Natural killer cell (primary cell): ENCODE results near the gene KLHL24. TPM values are rescaled to one million over a fixed set of nuclear protein-coding genes. Genes with fewer than 3 reads are reported as not detected.
A peak's percentile ranks its signal among the peaks of the same experiment; 100 is the strongest.

Source experiments
- ATAC-seq, 3 donors: fragments of 150-1000 bp in 2 of 3; fragments of 200-7000 bp in 1 of 3; cut with Tn5 transposase; 1 replicate in 1 of 3; 2 replicates in 2 of 3; pipeline ENCODE4 v1.10.0; 2021; ENCODE audit warnings: mild to moderate bottlenecking in 2 of 3, moderate library complexity in 2 of 3
- DNase-seq, 2 donors: peaks; one replicate each; pipeline versions ENCODE4 v3.0.0 to v3.0.0-alpha.2; 2013 to 2021; ENCODE audit warnings: mixed read lengths in 1 of 2
- H3K27ac ChIP-seq: one replicate; pipeline ENCODE4 v1.5.1; 2013; ENCODE audit warnings: mild to moderate bottlenecking, low read length
- H3K27me3 ChIP-seq: one replicate; pipeline ENCODE4 v1.6.1; 2013; ENCODE audit warnings: low read length; ENCODE audit not compliant: control insufficient read depth, insufficient read depth
- H3K36me3 ChIP-seq: one replicate; pipeline ENCODE4 v1.6.1; 2013; ENCODE audit warnings: low read length; ENCODE audit not compliant: control insufficient read depth, insufficient read depth
- H3K4me1 ChIP-seq: one replicate; pipeline ENCODE4 v1.6.1; 2013; ENCODE audit warnings: low read length; ENCODE audit not compliant: control insufficient read depth, insufficient read depth
- H3K4me3 ChIP-seq: one replicate; pipeline ENCODE4 v1.5.1; 2013; ENCODE audit warnings: low read length
- H3K9me3 ChIP-seq: one replicate; pipeline ENCODE4 v1.6.1; 2013; ENCODE audit warnings: low read length; ENCODE audit not compliant: control insufficient read depth, insufficient read depth
- H3K27ac Mint-ChIP-seq, 2 donors: one replicate each; pipeline ENCODE4 v1.8.0; 2022; ENCODE audit warnings: mild to moderate bottlenecking in 2 of 2, mixed read lengths in 2 of 2, moderate library complexity in 1 of 2
- H3K27me3 Mint-ChIP-seq, 2 donors: one replicate each; pipeline ENCODE4 v1.8.0; 2022; ENCODE audit warnings: low read depth in 2 of 2, mixed read lengths in 2 of 2
- H3K36me3 Mint-ChIP-seq: one replicate; pipeline ENCODE4 v1.8.0; 2022; ENCODE audit warnings: mixed read lengths
- H3K4me1 Mint-ChIP-seq, 2 donors: one replicate each; pipeline ENCODE4 v1.8.0; 2022; ENCODE audit warnings: mixed read lengths in 2 of 2
- H3K4me3 Mint-ChIP-seq: one replicate; pipeline ENCODE4 v1.8.0; 2022; ENCODE audit warnings: mild to moderate bottlenecking, moderate library complexity, mixed read lengths
- H3K9me3 Mint-ChIP-seq, 2 donors: one replicate each; pipeline ENCODE4 v1.8.0; 2022; ENCODE audit warnings: mixed read lengths in 2 of 2
- CTCF ChIP-seq: fragments of 200-600 bp; IDR thresholded peaks from one replicate; pipeline ENCODE4 v1.8.0; 2022; ENCODE audit warnings: antibody characterized with exemption
- WGBS: methylation state at CpG from one replicate; pipeline ENCODE4 v1.1.7; 2013; ENCODE audit warnings: missing lambda C conversion rate; ENCODE audit not compliant: insufficient coverage; 5-methylcytosine and 5-hydroxymethylcytosine counted together
- intact Hi-C: fragments of 100-400 bp; cut with micrococcal nuclease; formaldehyde crosslinking; loops from one replicate; pipeline ENCODE4 v1.14.2; 2022
- total RNA-seq, 4 donors: library from RNA; stranded (reverse); fragments of 120-200 nt in 1 of 4; gene quantifications; one replicate each; pipeline versions ENCODE4 v1.2.3 to v1.2.4, GENCODE V29; 2013 to 2022

Gene KLHL24
- 100 to 1,000 TPM; 140 to 189 (median 177) TPM for total RNA-seq
- total RNA-seq (2013), result 110 TPM

- Mint-ChIP-seq H3K27ac (peak within 1 kb of the TSS; percentile 92 to 98), H3K4me3 (peak within 1 kb of the TSS; percentile 96), H3K9me3 (no peaks in the 10 kb centered on the region), H3K4me1 (peaks cover 26 to 35% of the 10 kb centered on the region in 2 donors), H3K27me3 (no peaks in the 10 kb centered on the region), H3K36me3 (no peaks in the 10 kb centered on the region)
- ATAC-seq, result peak; percentile 68 to 83 (median 75)
- Histone ChIP-seq H3K9me3 (no peaks in the 10 kb centered on the region), H3K36me3 (no peaks in the 10 kb centered on the region), H3K27ac (peak within 1 kb of the TSS; percentile 96), H3K4me1 (peaks cover 28% of the 10 kb centered on the region), H3K27me3 (no peaks in the 10 kb centered on the region), H3K4me3 (peak within 1 kb of the TSS; percentile 80)
- intact Hi-C loops, result loop anchor here (1.0 to 10.0 kb wide), 5 partner anchors 37 to 1949 kb away; partner anchors contain the start of genes KLHL6 and SENP2
- TF ChIP-seq CTCF, result no peak
- WGBS, result 0% methylated on average over 76 of the region's 76 CpGs
- peak; percentile 85 to 94 for DNase-seq
These were observed at the start of gene KLHL24 for GRCh38 chr3:183635431-183636220. Gene KLHL24 (plus strand): TSS chr3:183635623. CDS start chr3:183650357, 14,734 bp downstream.

- Mint-ChIP-seq H3K4me3 (no peak overlapping the region), H3K27ac (no peak overlapping the region)
These were observed 48.9 kb upstream of the KLHL24 start for GRCh38 chr3:183586477-183586876.

GRCh38 chr3:183587336-183587735 lies 48.1 kb upstream of the KLHL24 start:
- intact Hi-C loops, result no loop called here
- TF ChIP-seq CTCF, result no peak
- Mint-ChIP-seq H3K27ac (peak overlapping the region in 1 of 2 donors; percentile 22), H3K4me1 (peaks cover 22 to 23% of the 10 kb centered on the region in 2 donors), H3K36me3 (no peaks in the 10 kb centered on the region), H3K4me3 (no peak overlapping the region), H3K27me3 (no peaks in the 10 kb centered on the region), H3K9me3 (no peaks in the 10 kb centered on the region)
- H3K36me3 ChIP-seq, result no peaks in the 10 kb centered on the region
- no peak overlapping the region for H3K4me3 ChIP-seq
- ATAC-seq (no peak), DNase-seq (peak in 1 of 2 donors; percentile 42)
- H3K9me3 ChIP-seq, result no peaks in the 10 kb centered on the region
- H3K4me1 ChIP-seq, result peaks cover 24% of the 10 kb centered on the region
- WGBS, result 55% methylated on average over 2 of the region's 2 CpGs
- H3K27ac ChIP-seq, result no peak overlapping the region
- H3K27me3 ChIP-seq, result no peaks in the 10 kb centered on the region

More at GRCh38 chr3:183586477-183586876, 48.9 kb upstream of the KLHL24 start:
- Histone ChIP-seq H3K27ac (no peak overlapping the region), H3K9me3 (no peaks in the 10 kb centered on the region), H3K4me1 (peaks cover 19% of the 10 kb centered on the region), H3K27me3 (no peaks in the 10 kb centered on the region), H3K4me3 (no peak overlapping the region), H3K36me3 (no peaks in the 10 kb centered on the region)
- no peaks in the 10 kb centered on the region for H3K36me3 Mint-ChIP-seq
- H3K27me3 Mint-ChIP-seq, result no peaks in the 10 kb centered on the region
- peaks cover 14 to 15% of the 10 kb centered on the region in 2 donors for H3K4me1 Mint-ChIP-seq
- H3K9me3 Mint-ChIP-seq, result no peaks in the 10 kb centered on the region
- 17% methylated on average over 5 of the region's 5 CpGs for WGBS
- intact Hi-C loops, result no loop called here
- ATAC-seq (no peak), DNase-seq (peak in 1 of 2 donors; percentile 51)
- no peak for TF ChIP-seq CTCF
